ENCODE measurements around the gene IFNG. TPM values are rescaled to one million over a fixed set of nuclear protein-coding genes. Genes with fewer than 3 reads are reported as not detected.

Gene IFNG
- not detected in 2 replicates for total RNA-seq

GRCh38 chr12:68159681-68160304, at the start of gene IFNG:
IFNG (minus strand) TSS chr12:68159740; CDS start chr12:68159615, 125 bp downstream.

Other genes with a start within 250 kb of the IFNG start
- gene IFNG-AS1, start 170.3 kb downstream of the IFNG start, total RNA-seq = not detected in 2 replicates
- not detected in 2 replicates for gene IL26, start 66.1 kb upstream of the IFNG start, total RNA-seq
- not detected in 2 replicates for gene IL22, start 93.9 kb upstream of the IFNG start, total RNA-seq
- gene MDM1, start 172.6 kb upstream of the IFNG start, total RNA-seq = 10.5 and 16.9 TPM in 2 replicates